ENCODE results near the gene TSPEAR.

DNA sequence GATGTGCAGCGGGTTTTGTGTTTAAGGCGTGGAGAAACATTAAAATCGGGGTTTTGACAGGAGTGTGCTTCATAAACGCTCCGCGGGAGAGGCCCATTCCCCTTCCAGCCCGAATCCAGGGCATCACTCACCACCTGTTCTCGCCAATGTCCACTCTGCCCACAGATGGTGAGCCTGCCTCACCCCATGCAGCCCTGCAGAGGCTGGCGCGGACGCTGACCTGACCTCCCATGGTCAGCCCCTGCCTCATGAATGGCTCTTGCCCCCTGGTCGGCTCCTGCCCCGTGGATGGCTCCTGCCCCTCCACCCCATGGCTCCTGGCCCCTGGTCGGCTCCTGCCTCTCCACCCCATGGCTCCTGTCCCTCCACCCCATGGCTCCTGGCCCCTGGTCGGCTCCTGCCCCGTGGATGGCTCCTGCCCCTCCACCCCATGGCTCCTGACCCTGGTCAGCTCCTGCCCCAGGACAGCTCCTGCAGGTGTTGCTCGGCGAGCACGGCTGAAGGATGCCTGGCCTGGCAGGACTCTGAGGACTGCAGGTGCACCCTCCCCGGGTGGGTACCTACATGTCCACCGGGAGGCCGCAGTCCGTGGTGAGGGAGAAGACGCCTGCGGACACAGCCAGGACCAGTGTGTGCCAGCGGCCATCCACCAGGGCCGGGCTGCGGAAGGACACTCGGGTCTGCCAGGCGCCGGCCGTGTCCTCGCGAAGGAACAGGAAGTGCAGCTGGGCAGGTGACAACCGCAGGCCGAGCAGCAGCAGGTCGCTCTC lies 178.1 kb downstream of the TSPEAR start:
- TF ChIP-seq, protein P1, sequence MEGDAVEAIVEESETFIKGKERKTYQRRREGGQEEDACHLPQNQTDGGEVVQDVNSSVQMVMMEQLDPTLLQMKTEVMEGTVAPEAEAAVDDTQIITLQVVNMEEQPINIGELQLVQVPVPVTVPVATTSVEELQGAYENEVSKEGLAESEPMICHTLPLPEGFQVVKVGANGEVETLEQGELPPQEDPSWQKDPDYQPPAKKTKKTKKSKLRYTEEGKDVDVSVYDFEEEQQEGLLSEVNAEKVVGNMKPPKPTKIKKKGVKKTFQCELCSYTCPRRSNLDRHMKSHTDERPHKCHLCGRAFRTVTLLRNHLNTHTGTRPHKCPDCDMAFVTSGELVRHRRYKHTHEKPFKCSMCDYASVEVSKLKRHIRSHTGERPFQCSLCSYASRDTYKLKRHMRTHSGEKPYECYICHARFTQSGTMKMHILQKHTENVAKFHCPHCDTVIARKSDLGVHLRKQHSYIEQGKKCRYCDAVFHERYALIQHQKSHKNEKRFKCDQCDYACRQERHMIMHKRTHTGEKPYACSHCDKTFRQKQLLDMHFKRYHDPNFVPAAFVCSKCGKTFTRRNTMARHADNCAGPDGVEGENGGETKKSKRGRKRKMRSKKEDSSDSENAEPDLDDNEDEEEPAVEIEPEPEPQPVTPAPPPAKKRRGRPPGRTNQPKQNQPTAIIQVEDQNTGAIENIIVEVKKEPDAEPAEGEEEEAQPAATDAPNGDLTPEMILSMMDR (IDR thresholded peaks at IDR 0.05): no peak
- TF ChIP-seq EZH2 (IDR thresholded peaks at IDR 0.05; ENCODE audit: borderline replicate concordance, insufficient read depth, low read depth, low read length, poor library complexity, severe bottlenecking): no peak

Measured in B cell (primary cell).